ENCODE data around the gene BRMS1.

Gene BRMS1

DNA sequence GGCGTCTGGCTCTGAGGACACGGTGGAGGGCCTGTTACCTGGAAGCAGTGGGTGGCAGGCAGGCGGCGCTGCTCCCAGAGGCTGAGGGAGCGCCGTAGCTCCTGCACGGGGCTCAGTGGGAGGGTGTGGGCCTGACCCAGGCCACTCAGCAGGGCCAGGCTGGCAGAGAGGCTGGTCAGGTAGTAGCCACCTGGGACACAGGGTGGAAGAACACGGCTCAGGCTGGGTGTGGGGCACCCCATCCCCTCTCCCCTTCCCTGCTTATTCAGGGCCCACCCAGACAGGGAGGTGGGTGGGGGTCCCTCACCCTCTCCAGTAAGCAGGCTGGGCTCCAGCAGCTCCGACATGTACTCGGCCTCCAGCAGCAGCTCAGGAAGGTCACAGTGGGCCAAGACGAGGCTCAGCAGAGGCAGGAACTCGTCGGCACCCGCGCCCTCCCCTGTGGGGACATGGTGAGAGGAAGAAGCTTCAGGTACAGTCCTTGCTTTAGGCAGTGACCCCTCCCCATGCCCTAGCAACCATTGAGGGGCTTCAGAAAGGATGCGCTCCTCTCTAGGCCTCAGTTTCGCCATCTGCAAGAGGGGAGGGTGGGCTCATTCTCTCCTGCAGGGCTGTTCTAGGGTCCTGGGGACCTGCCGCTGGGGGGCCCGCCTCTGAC lies 11.6 kb downstream of the BRMS1 start:
- TF ChIP-seq, protein P1, sequence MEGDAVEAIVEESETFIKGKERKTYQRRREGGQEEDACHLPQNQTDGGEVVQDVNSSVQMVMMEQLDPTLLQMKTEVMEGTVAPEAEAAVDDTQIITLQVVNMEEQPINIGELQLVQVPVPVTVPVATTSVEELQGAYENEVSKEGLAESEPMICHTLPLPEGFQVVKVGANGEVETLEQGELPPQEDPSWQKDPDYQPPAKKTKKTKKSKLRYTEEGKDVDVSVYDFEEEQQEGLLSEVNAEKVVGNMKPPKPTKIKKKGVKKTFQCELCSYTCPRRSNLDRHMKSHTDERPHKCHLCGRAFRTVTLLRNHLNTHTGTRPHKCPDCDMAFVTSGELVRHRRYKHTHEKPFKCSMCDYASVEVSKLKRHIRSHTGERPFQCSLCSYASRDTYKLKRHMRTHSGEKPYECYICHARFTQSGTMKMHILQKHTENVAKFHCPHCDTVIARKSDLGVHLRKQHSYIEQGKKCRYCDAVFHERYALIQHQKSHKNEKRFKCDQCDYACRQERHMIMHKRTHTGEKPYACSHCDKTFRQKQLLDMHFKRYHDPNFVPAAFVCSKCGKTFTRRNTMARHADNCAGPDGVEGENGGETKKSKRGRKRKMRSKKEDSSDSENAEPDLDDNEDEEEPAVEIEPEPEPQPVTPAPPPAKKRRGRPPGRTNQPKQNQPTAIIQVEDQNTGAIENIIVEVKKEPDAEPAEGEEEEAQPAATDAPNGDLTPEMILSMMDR (conservative IDR thresholded peaks at IDR 0.05; ENCODE audit: low read depth, low read length) = no peak
- H3K4me3 ChIP-seq (ENCODE audit: low read length) = no peak overlapping the region

DNA sequence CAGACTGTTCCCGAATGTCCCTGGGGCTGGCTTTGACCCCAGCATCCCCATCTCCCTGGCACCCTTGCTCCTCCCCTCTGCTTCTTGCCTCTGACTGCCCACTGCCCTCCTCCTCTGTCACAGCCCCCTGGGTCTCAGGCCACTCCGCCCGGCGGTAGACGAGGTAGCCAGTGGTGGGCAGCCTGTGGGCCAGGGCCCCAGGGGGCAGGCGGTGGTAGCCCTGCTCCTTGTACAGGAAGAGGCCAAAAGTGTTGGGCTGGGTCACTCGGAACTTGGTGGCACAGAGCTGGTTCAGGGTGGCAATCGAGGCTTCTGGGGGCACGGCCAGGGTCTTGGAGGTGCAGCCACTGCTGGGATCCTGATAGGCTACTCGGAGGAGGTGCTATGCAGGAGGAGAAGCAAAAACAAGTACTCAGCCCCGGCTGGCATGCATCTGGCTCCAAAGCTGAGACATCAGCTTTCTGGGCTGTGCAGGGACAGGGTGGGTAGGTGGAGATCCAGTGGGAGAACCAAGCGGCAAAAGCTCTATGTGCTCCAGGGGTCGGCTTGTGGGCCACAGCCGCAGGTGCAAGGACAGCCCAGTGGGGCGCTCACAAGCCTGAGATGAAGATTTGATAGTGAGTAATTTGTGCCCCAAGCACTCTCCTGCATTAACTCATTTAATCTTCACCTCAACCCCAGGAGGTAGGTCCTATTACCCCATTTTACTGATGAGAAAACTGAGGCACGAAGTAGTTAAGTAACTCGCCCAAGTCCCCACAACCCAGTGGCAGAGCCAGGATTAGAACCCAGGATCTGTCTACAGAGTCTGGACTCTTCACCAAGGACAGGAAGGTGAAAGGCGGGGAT lies 12.3 kb downstream of the BRMS1 start:
- no peak for DNase-seq (ENCODE audit: low read depth)
- TF ChIP-seq, protein P1 (conservative IDR thresholded peaks at IDR 0.05; ENCODE audit: low read depth, low read length) = no peak

More for the DNA sequence above, 11.6 kb downstream of the BRMS1 start:
- DNase-seq (ENCODE audit: low read depth) = no peak

DNA sequence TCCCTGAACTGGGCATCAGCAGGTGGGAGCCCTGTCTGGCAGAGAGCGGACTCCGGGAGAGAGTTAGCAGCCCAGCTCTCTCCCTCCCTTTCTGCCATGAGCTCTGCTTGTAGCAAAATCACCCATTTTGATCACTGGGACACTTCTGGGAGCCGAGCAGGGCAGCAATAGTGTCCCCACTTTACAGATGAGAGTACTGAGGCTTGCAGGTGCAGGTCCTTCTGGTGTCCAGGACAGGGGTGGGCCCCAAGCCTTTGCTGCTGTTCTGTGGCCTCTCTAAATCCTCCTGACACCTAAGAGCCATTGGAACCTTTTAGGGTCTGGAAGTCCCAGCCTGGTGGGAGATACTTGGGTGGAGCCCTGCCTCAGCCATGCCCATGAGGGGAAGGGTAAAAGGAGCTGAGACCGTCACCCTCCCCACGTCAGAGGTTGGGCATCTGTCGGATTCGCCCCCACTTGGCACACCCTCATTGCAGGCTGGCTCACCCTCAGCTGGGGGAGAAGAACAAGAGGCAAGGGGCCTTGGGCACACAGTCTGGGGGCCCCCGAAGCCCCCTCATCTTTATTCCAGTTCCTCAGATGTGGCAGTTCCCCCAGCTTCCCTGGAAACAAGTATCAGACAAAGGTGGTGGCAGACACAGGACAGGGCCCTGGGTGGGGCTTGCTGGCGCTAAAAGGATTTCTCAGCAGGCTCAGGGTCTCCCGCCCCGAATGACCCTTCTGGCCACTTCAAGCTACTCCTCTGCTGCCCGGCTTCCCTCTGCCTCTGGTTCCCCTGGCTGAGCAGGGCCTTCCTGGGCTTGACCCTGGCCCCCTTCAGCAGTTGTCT lies 13.1 kb downstream of the BRMS1 start:
- no peak overlapping the region for H3K4me3 ChIP-seq (ENCODE audit: low read length)
- no peak for DNase-seq (ENCODE audit: low read depth)
- TF ChIP-seq, protein P1 (conservative IDR thresholded peaks at IDR 0.05; ENCODE audit: low read depth, low read length) = no peak

More for the DNA sequence above, 12.3 kb downstream of the BRMS1 start:
- H3K4me3 ChIP-seq (ENCODE audit: low read length) = no peak overlapping the region

DNA sequence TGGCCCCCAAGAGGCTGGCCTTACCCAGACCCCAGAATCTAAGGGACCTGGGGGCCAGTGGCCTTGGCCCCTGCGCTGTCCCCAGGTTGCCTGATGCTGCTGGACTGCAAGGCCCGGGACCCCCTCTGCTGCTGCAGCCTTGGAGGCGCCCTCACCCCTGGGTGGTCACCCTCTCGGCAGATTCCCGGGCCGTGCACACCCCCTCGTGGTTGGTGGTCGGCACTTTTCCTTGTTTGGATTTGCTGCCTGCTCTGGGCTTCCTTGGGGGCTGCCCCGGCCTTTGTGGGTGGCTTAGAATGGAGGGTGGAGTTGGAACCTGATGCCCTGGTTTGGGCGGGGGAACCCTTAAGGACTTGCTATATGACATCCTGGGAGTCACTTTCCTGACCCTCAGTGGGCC lies 14.0 kb downstream of the BRMS1 start:
- no peak overlapping the region for H3K4me3 ChIP-seq (ENCODE audit: low read length)
- DNase-seq (ENCODE audit: low read depth) = no peak
- TF ChIP-seq, protein P1 (conservative IDR thresholded peaks at IDR 0.05; ENCODE audit: low read depth, low read length) = no peak

DNA sequence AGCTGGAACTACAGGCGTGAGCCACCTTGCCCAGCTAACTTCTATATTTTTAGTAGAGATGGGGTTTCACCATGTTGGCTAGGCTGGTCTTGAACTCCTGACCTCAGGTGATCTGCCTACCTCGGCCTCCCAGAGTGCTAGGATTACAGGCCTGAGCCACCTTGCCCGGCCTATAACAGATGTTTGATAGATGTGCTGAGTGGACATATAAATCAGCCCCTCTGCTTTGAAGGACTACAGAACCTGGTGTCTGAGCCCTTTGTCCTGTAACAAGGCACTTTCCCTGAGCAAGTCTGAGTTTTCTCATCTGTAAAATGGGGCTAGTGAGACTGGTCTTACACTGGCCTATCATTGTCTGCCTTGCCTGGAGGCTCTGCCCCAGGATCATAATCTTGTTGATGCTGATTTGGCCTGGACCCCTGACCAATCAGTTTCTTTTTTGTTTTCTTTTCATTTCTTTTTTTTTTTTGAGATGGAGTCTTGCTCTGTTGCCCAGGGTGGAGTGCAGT lies 15.7 kb downstream of the BRMS1 start:
- TF ChIP-seq, protein P1 (conservative IDR thresholded peaks at IDR 0.05; ENCODE audit: low read depth, low read length) = no peak
- no peak for DNase-seq (ENCODE audit: low read depth)

DNA sequence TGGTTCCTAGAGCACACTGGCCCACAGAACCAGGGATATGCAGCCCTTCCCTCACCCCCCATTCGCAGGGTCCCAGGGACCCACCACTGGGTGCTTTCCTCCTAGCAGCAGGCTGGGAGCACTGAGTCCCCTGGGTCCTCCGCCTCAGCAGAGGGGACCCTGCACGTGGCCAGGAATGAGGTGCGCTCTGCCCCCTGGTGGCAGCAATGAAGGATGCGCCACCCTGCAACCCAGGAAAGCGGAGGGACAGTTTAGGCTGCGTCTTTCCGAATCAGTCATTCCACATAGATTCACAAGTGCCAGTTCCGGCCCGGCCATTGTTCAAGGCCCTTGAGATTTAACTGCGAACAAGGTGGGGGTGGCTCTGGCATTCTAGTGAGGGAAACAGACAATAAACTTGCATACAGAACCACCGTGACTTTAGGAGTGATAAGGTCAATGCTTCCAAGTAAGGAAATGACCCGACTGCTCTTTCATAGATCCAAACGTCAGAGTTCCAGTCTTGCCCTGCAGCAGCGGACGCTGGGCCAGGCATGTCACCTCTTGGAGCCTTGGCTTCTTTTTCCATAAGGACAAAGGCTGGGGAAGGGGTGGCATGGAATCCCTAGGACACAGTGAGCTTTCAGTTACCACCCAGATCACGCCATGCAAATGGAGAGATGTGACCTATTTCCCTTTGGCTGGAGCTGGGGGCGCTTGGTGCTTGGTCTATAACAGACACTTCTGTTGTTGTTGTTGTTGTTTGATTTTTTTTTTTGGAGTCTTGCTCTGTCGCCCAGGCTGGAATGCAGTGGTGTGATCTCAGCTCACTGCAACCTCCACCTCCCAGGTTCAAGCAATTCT lies 16.4 kb downstream of the BRMS1 start:
- H3K4me3 ChIP-seq (ENCODE audit: low read length) = no peak overlapping the region
- TF ChIP-seq, protein P1 (conservative IDR thresholded peaks at IDR 0.05; ENCODE audit: low read depth, low read length) = peak; percentile 90
- no peak for DNase-seq (ENCODE audit: low read depth)

More for the DNA sequence above, 15.7 kb downstream of the BRMS1 start:
- H3K4me3 ChIP-seq (ENCODE audit: low read length) = no peak overlapping the region
